DND-41 (cell line): ENCODE measurements around the gene AR.

Source experiments
- EZH2 ChIP-seq: IDR thresholded peaks from 3 replicates; pipeline ENCODE4 v1.6.1; 2012; ENCODE audit warnings: borderline replicate concordance, low read depth, mild to moderate bottlenecking, moderate library complexity, low read length, inconsistent platforms; ENCODE audit not compliant: severe bottlenecking
- TF ChIP-seq, protein P1 (sequence below): IDR thresholded peaks from 2 replicates; pipeline ENCODE4 v1.5.1; 2012; ENCODE audit warnings: borderline replicate concordance, low read length, moderate library complexity, mild to moderate bottlenecking; ENCODE audit not compliant: poor library complexity, severe bottlenecking; ENCODE audit errors: extremely low read depth

DNA sequence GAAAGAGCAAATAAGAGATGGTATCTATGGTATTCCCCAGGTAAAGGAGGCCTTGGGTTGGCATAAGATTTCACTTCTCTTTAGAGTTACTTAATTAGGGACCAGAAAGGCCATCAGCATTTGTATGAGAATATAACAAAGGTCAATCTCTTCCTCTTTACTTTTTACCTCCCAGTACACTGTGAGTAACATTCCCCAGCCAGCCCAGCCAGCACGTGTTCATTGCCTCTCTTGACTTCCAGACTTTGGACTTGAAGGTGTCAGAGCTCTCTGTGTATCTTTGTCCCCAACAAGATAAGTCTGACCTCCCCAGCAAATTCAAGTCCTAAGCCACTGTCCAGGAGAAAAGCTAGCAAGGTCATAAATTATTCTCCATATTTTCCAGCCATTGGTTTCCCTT lies 110.5 kb downstream of the AR start:
- TF ChIP-seq, protein P1, sequence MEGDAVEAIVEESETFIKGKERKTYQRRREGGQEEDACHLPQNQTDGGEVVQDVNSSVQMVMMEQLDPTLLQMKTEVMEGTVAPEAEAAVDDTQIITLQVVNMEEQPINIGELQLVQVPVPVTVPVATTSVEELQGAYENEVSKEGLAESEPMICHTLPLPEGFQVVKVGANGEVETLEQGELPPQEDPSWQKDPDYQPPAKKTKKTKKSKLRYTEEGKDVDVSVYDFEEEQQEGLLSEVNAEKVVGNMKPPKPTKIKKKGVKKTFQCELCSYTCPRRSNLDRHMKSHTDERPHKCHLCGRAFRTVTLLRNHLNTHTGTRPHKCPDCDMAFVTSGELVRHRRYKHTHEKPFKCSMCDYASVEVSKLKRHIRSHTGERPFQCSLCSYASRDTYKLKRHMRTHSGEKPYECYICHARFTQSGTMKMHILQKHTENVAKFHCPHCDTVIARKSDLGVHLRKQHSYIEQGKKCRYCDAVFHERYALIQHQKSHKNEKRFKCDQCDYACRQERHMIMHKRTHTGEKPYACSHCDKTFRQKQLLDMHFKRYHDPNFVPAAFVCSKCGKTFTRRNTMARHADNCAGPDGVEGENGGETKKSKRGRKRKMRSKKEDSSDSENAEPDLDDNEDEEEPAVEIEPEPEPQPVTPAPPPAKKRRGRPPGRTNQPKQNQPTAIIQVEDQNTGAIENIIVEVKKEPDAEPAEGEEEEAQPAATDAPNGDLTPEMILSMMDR = no peak
- no peak for TF ChIP-seq EZH2
